Suprapubic skin (tissue), 3 donors: ENCODE results near the gene KIF21B.

Experiments used
- CTCF ChIP-seq, 2 donors: fragments of 200-600 bp in 1 of 2; fragments of 450-650 bp in 1 of 2; sonication (generic) in 1 of 2; IDR thresholded peaks; one replicate each; pipeline ENCODE4 v1.5.1; 2016 to 2019; ENCODE audit warnings: antibody characterized with exemption in 2 of 2, mild to moderate bottlenecking in 1 of 2, moderate library complexity in 1 of 2
- POLR2A ChIP-seq, 2 donors: fragments of 450-650 bp; IDR thresholded peaks; one replicate each; pipeline ENCODE4 v1.6.1; 2017; ENCODE audit warnings: antibody characterized with exemption in 2 of 2, mild to moderate bottlenecking in 2 of 2, moderate library complexity in 2 of 2

- TF ChIP-seq CTCF (IDR thresholded peaks at IDR 0.05) = no peak
- no peak for TF ChIP-seq POLR2A (IDR thresholded peaks at IDR 0.05)
These were observed 25.0 kb upstream of the KIF21B start for GRCh38 chr1:201048521-201048920.
